ENCODE results near the gene METTL13. TPM values are rescaled to one million over a fixed set of nuclear protein-coding genes. Genes with fewer than 3 reads are reported as not detected.
A peak's percentile ranks its signal among the peaks of the same experiment; 100 is the strongest.
"Not testable (repeated sequence)": the region's sequence is repeated elsewhere in the genome, so short reads cannot be mapped to it uniquely, and the experiment has no call there.

The METTL13 gene
- total RNA-seq, 1 donor from 2014 or later, result 30.8 TPM

GRCh38 chr1:171772312-171772711 lies 9.1 kb upstream of the METTL13 start:
- no peak for DNase-seq

DNA sequence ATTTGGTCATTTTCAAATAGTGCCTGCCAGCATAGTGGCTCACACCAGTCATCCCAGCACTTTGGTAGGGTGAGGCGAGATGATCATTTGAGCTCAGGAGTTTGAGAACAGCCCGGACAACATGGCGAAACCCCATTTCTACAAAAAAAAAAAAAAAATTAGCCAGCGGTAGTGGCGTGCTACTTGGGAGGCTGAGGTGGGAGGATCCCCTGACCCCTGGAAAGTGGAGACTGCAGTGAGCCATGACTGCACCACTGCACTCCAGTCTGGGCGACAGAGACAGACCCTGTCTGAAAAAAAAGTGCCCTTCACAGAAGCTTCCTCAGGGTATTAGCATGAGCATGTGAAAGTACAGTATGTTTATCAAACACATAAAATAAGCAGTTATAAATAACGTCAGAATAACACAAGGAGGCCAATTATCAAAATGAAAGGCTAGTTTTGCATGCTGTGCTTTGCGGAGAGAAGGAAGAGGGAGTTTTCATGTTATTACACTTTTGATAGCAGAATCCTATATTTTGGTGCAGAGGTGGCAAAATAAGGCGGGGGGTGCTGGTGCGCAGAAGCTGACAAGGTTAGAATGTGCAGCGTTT lies 781 bp upstream of the METTL13 start:
- no peak for DNase-seq

DNA sequence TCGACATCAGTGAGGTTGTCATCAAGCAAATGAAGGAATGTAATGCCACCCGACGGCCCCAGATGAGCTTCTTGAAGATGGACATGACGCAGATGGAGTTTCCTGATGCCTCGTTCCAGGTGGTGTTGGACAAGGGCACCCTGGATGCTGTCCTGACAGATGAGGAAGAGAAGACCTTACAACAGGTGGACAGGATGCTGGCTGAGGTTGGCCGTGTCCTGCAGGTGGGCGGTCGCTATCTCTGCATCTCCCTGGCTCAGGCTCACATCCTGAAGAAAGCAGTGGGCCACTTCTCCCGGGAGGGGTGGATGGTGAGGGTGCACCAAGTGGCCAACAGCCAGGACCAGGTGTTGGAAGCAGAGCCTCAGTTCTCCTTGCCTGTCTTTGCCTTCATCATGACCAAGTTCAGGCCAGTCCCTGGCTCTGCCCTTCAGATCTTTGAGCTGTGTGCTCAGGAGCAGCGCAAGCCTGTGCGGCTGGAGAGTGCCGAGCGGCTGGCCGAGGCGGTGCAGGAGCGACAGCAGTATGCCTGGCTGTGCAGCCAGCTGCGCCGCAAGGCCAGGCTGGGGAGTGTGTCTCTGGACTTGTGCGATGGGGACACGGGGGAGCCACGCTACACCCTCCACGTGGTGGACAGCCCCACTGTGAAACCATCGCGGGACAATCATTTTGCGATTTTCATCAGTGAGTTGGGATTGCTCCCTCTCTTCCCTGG lies 2.5 kb downstream of the METTL13 start:
- no peak for DNase-seq

DNA sequence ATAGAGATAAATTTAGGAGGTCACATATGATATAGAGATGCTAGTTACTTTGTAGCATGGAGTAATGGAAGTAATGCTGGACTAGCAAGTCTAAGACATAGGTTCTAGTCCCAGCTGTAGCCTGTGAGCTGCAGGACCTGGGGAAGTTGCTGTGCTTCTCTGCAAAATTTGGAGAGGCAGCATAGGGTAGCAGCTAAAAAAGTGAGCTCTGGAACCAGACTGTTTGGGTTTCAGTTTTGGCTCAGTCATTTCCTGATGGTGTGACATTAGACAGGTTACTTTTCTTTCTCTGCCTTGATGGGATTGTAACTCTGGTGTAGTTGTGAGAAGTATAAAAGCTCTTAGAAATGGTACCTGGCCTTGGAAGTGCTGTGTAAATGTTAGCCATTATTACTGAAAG lies 3.3 kb downstream of the METTL13 start:
- DNase-seq, result no peak

DNA sequence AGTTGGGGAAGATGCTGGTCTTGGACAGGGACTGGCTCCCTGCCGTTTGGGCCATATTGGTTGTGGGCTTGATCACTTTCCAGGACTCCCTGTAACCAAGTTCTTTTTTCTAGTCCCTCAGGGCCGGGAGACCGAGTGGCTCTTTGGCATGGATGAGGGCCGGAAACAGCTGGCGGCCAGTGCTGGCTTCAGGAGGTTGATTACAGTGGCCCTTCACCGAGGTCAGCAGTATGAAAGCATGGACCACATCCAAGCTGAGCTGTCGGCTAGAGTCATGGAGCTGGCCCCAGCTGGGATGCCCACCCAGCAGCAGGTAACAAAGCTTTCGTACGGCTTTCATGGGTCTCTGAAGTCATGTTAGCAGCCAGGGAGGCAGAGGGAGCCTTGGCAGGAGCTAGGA lies 4.3 kb downstream of the METTL13 start:
- DNase-seq, result no peak

DNA sequence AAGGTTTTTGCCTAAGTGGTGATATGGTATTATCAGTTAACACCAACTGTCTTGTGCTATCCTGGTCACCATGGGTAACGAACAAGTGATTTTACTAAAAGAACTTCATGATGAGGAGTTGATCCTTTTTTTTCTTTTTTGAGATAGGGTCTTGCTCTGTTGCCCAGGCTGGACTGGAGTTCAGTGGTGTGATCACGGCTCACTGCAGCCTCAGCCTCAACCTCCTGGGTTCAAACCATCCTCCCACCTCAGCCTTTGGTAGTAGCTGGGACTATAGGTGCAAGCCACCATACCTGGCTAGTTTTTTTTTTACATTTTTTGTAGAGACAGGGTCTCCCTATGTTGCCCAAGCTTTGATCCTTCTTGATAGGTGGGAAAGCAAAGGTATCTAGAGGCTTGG lies 5.1 kb downstream of the METTL13 start:
- DNase-seq, result no peak

DNA sequence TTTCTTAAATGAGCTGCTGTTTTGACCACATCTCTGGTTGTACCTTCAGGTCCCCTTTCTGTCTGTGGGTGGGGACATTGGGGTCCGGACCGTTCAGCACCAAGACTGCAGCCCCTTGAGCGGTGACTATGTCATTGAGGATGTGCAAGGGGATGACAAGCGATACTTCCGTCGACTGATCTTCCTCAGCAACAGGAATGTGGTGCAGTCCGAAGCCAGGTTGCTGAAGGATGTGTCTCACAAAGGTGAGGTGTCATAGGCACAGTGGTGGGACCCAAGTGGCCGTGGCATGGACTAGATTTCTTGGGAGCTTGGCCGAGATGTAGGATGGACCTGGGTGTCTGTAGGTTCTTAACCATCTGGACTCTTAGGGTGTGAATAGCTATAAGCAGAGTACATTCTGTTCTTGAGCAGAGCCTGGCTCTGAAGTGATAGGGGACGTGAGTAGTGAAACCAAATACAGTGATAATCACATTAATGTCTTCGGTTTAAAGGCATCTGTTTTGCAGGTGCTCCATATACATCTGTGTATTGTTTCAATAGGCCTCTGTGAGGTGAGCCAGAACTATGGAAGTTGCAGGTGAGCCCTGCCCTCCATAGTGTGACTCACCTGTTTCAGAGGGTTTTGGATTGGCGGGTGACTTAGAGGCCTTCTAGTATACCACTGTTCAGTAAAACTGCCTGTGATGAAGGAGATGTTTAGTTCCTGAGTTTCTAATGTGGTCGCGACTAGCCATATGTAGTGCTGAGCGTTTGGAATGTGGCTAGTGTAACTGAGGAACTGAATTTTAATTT lies 6.4 kb downstream of the METTL13 start:
- DNase-seq, result no peak

- no peak for DNase-seq
Measured at GRCh38 chr1:171788696-171789095, 7.2 kb downstream of the METTL13 start.

DNA sequence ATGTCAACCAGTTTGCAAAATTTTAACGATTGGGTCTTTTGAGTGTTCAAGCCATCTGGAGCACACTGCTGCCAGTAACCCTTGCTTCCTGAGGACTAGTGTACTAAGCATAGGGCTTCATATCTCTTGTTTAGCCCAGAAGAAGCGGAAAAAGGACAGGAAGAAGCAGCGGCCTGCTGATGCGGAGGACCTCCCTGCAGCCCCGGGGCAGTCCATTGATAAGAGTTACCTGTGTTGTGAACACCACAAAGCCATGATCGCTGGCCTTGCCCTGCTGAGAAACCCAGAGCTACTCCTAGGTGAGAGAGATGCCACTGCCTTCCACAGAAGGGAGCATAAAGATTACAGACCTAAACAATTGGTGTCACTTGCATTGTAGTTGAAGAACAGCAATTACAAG lies 8.9 kb downstream of the METTL13 start:
- no peak for DNase-seq

DNA sequence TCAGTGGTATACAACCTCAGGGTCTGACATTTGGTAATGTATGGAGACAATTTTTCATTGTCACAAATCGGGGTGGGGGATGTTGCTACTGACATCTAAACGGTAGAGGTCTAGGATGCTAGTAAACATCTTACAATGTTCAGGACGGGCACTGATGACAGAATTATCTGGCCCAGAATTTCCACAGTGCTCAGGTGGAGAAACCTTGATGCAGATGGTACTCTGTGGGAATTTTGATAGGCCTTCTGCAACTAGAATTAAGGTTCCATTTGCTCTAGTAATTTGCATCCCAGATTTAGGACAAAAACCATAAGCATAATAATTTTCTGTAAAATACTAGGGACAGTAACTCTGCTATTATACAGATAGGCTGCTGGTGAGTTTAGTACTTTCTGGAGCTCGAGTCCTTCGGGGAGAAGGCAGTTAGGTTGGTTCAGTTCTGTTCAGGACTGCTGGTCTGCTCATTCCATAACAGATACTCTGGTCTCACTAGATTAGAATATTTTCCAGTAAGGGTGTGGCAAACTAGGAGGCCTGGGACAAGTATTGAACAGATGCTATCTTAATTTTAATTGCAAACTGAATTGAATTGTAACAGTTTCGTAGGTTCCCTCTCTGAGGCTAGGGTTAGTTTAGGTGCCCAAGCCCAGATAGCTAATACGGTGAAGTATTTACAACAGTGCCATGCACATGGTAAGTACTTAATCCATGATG lies 11.4 kb downstream of the METTL13 start:
- DNase-seq, result no peak

DNA sequence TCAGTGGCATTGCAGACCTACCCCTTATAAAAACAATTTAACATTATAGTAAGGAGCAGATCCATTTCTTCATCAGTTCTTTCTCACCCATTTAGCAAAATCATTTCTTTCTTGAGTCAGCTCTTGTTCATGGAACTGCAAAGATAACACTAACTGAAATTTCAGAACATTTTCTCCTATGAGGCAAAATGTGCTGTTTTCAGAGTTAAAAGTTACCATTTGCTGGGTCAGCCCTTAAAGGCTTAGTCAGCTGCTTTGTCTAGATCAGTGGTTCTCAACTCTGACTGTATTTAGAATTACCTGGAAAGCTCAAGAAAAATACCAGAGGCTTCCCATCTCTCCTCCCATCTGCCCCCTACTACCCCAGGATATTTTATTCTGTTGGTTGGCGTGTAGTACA lies 12.2 kb downstream of the METTL13 start:
- DNase-seq, result no peak

DNA sequence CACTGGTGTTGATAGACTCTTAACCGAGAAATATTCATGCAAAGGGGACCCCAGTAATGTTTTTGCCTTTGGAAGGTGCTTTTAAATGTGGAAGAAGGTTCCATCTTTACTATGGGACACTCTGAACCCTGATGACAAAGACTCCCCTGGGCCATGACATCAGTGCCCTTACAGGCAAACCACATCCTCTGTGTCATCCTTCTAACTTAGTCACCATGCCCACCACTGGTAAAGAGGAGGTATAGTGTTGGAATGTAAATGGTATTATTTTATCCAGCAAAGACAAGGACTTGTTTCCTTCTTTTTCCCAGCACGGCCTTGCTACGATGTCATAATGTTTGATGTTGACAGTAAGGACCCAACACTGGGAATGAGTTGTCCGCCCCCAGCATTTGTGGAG lies 12.6 kb downstream of the METTL13 start:
- peak; percentile 25 for DNase-seq

GRCh38 chr1:171796592-171796991 lies 15.1 kb downstream of the METTL13 start:
- no peak for DNase-seq

GRCh38 chr1:171798311-171798710 lies 16.9 kb downstream of the METTL13 start:
- DNase-seq, result no peak

DNA sequence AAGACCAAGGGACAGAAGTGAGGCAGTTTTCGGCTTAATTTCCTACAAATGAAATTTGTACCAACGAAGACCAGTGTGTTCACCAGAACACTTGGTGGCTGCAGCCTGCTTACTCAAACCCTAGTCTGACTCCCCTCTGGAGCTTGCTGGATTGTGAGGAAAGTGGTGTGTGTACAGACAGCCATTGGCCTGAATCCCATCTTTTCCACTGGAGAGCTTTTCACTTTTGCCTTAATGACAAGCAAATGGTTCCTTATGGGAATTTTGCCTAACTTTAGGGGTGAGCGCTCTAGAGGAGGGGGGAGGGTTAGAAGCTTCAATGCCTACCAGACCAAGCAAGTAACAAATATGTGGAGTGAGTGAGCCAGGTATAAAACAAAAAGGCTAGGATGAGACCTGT lies 17.3 kb downstream of the METTL13 start:
- DNase-seq, result no peak

DNA sequence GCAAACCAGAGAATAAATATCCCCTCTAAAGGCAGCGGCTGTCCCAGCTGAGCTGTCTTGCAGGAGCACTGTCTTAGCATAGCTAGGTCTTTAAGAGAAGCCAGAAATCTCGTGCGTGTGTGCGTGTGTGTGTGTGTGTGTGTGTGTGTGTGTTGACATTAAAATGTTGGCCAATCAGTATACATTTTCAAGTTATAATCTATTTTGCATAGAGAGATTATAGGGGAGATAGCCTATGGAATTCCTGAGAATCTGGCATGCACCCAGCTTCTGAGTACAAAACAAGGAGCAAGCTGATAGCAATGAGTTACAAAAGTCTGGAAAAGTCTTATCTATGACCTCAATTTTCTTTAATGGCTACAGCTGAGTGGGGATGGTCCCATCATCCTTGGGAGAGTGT lies 17.7 kb downstream of the METTL13 start:
- DNase-seq, result no peak

- not testable (repeated sequence) for DNase-seq
Measured at GRCh38 chr1:171799698-171800097, 18.2 kb downstream of the METTL13 start.

GRCh38 chr1:171800342-171800741 lies 18.9 kb downstream of the METTL13 start:
- no peak for DNase-seq

- DNase-seq, result no peak
Measured at GRCh38 chr1:171800851-171801250, 19.4 kb downstream of the METTL13 start.

GRCh38 chr1:171801487-171801891 lies 20.0 kb downstream of the METTL13 start:
- peak; percentile 69 for DNase-seq

- DNase-seq, result no peak
Measured at GRCh38 chr1:171802207-171802606, 20.7 kb downstream of the METTL13 start.

- DNase-seq, result no peak
Measured at GRCh38 chr1:171803045-171803444, 21.6 kb downstream of the METTL13 start.

GRCh38 chr1:171803461-171804022 lies 22.1 kb downstream of the METTL13 start:
- no peak for DNase-seq
